Measurements from ENCODE around the gene BCL2L13.
"Not testable (repeated sequence)": the region's sequence is repeated elsewhere in the genome, so short reads cannot be mapped to it uniquely, and the experiment has no call there.

Gene BCL2L13

GRCh38 chr22:17665854-17666253 is 27.3 kb downstream of the BCL2L13 start:
- TF ChIP-seq CTCF (IDR thresholded peaks at IDR 0.05; ENCODE audit: insufficient read depth, low read depth, low read length, missing control alignments) = no peak
- H3K4me3 ChIP-seq (ENCODE audit: low read depth, low read length) = no peak overlapping the region
- no peak for DNase-seq (ENCODE audit: low read depth)

GRCh38 chr22:17671521-17672092 is 33.0 kb downstream of the BCL2L13 start:
- not testable (repeated sequence) for H3K4me3 ChIP-seq (ENCODE audit: low read depth, low read length); DNase-seq (ENCODE audit: low read depth)

- no peak for TF ChIP-seq CTCF (IDR thresholded peaks at IDR 0.05; ENCODE audit: insufficient read depth, low read depth, low read length, missing control alignments)
- no peak overlapping the region for H3K4me3 ChIP-seq (ENCODE audit: low read depth, low read length)
- DNase-seq (ENCODE audit: low read depth) = no peak
Measured at GRCh38 chr22:17672417-17672991, 33.9 kb downstream of the BCL2L13 start.

GRCh38 chr22:17674152-17674551 is 35.6 kb downstream of the BCL2L13 start:
- TF ChIP-seq CTCF (IDR thresholded peaks at IDR 0.05; ENCODE audit: insufficient read depth, low read depth, low read length, missing control alignments) = no peak
- no peak overlapping the region for H3K4me3 ChIP-seq (ENCODE audit: low read depth, low read length)
- DNase-seq (ENCODE audit: low read depth) = no peak

- H3K4me3 ChIP-seq (ENCODE audit: low read depth, low read length) = no peak overlapping the region
- no peak for TF ChIP-seq CTCF (IDR thresholded peaks at IDR 0.05; ENCODE audit: insufficient read depth, low read depth, low read length, missing control alignments)
- no peak for DNase-seq (ENCODE audit: low read depth)
Measured at GRCh38 chr22:17675584-17675983, 37.0 kb downstream of the BCL2L13 start.

GRCh38 chr22:17678817-17679385 is 40.3 kb downstream of the BCL2L13 start:
- H3K4me3 ChIP-seq (ENCODE audit: low read depth, low read length) = no peak overlapping the region
- DNase-seq (ENCODE audit: low read depth) = peak; percentile 2
- no peak for TF ChIP-seq CTCF (IDR thresholded peaks at IDR 0.05; ENCODE audit: insufficient read depth, low read depth, low read length, missing control alignments)

- no peak overlapping the region for H3K4me3 ChIP-seq (ENCODE audit: low read depth, low read length)
- no peak for TF ChIP-seq CTCF (IDR thresholded peaks at IDR 0.05; ENCODE audit: insufficient read depth, low read depth, low read length, missing control alignments)
- DNase-seq (ENCODE audit: low read depth) = no peak
Measured at GRCh38 chr22:17684245-17684644, 45.7 kb downstream of the BCL2L13 start.

All from GM12865 (cell line).